Astrocyte of the spinal cord (primary cell): ENCODE results near the gene UBL7.

Experiments used
- DNase-seq: peaks from one replicate; pipeline ENCODE4 v3.0.0; 2011; ENCODE audit warnings: low read depth, low spot score
- H3K4me3 ChIP-seq: 2 replicates; pipeline ENCODE4 v1.5.1; 2011; ENCODE audit warnings: low read depth, mild to moderate bottlenecking, low read length, moderate library complexity
- CTCF ChIP-seq: IDR thresholded peaks from 2 replicates; pipeline ENCODE4 v1.5.1; 2012; ENCODE audit warnings: low read depth, mild to moderate bottlenecking, low read length, inconsistent platforms
- in situ Hi-C: cut with HindIII; loops from 2 replicates; pipeline ENCODE4 v1.10.0; 2017; ENCODE audit warnings: low sequenced_read_pairs

UBL7 gene

GRCh38 chr15:74428970-74429780 is 31.8 kb downstream of the UBL7 start:
- DNase-seq: no peak
- H3K4me3 ChIP-seq: no peak overlapping the region
- TF ChIP-seq CTCF: no peak
- in situ Hi-C loops: no loop called here

GRCh38 chr15:74428442-74428787 is 32.5 kb downstream of the UBL7 start:
- in situ Hi-C loops: no loop called here
- DNase-seq: no peak
- no peak for TF ChIP-seq CTCF
- H3K4me3 ChIP-seq: no peak overlapping the region

GRCh38 chr15:74427607-74428441 is 33.1 kb downstream of the UBL7 start:
- no peak for DNase-seq
- in situ Hi-C loops: no loop called here
- no peak for TF ChIP-seq CTCF
- H3K4me3 ChIP-seq: no peak overlapping the region

GRCh38 chr15:74426404-74427281 is 34.3 kb downstream of the UBL7 start:
- no peak for TF ChIP-seq CTCF
- H3K4me3 ChIP-seq: no peak overlapping the region
- no peak for DNase-seq
- in situ Hi-C loops: no loop called here

- no peak for DNase-seq
- in situ Hi-C loops: no loop called here
- no peak for TF ChIP-seq CTCF
- no peak overlapping the region for H3K4me3 ChIP-seq
Measured at GRCh38 chr15:74425630-74426029, 35.3 kb downstream of the UBL7 start.

GRCh38 chr15:74424901-74425528 is 35.9 kb downstream of the UBL7 start:
- in situ Hi-C loops: no loop called here
- DNase-seq: no peak
- no peak for TF ChIP-seq CTCF
- no peak overlapping the region for H3K4me3 ChIP-seq
